GM21717 (cell line): Measurements from ENCODE around the gene FGFR1OP2.

Experiments
- ATAC-seq: cut with Tn5 transposase; IDR thresholded peaks from one replicate; pipeline ENCODE4 v1.9.1; 2021; ENCODE audit warnings: mild to moderate bottlenecking, moderate library complexity; ENCODE audit not compliant: unreplicated experiment

Gene FGFR1OP2

DNA sequence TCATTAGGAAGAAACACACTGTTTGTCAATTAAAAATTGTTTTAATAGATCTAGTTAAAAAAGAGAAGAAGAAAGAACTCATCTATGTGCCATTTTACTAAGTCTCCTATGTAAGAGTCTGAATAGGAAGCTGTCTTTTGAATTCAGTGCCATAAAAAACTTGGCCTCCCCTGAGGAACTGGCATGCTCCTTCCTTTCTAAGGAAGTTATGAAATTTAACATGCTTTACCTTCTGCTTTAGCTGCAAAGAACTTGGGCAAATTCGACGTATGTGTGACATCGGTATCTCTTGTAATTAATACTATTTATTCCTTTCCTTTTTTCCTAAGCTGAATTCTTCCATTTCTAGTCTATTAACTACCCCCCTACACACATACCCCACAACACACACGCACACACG, 63.4 kb downstream of the FGFR1OP2 start:
- ATAC-seq, result no peak

DNA sequence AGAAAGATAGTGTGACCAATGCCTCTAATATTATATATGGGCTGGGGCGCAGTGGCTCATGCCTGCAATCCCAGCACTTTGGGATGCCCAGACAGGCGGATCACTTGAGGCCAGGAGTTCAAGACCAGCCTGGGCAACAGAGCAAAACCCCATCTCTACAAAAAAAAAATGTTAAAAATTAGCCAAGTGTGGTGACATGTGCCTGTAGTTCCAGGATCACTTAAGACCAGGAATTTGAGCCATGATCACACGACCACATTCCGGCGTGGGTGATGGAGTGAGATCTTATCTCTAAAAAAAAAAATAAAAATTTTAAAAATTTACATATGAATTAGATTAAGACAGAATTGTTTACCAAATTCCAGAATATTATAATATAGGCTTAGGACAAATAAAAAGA, 63.9 kb downstream of the FGFR1OP2 start:
- no peak for ATAC-seq

DNA sequence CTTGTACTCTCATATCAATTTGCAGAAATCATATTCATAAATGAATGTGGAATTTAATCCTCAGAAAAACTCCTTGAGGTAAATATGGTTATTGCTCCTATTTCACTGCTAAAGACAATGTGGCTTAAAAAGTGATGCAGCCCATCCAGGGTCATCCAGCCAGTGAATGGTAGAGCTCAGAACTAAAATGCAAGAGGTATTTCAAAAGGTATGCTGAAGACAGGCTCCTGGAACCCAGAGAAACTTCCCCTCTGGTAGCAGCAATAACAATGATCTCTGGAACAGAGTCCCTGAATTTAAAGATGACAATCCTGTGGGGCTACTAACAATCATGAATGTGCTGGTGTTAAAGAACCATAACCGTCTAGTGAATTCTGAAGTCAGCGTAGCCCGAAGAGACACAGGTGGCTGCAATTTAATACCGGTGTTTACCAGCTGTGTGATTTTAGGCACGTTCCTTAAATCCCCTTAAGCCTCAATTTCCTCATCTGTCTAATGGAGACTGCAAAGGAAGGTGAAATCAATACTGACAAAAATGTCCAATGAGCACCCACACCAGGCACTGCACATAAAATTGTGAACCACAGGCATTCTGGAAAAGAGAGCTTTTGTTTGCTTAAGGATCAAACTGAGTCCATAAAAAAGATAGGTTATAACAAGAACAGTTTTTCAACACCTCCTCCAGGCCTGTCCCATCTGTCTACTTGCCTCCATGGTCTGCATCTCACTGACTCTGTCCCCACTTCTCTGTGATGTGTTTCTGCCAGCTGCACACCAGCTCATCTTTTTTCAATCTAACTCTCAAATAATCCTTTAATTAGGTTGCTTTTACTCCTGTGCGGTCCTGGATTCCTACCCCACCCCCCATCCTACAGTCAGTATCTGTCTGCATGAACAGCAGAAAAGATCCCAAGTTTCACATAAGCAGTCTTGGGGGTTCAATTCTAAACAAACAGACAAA, 65.4 kb downstream of the FGFR1OP2 start:
- no peak for ATAC-seq

- ATAC-seq, result no peak
Observed at GRCh38 chr12:27005495-27005894, 67.2 kb downstream of the FGFR1OP2 start.

- ATAC-seq, result no peak
Observed at GRCh38 chr12:27006797-27007467, 68.7 kb downstream of the FGFR1OP2 start.

DNA sequence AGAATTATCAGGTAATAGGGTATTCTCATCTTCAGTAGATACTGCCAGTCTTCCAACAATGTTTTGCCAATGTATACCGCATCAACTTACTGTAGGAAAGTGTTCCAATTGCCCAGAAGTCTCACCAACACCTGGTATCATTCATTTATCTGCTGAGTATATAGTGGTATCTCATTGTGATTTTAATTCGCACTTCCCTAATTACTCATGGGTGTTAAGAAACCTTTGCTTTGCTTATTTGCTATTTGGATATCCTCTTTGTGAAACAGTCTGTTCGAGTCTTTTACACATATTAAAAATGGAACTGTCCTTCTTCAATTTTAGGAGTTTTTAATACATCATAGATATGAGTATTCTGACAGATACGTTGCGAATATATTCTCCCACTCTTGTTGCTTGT, 69.8 kb downstream of the FGFR1OP2 start:
- no peak for ATAC-seq

- ATAC-seq, result no peak
Observed at GRCh38 chr12:27009881-27010301, 71.6 kb downstream of the FGFR1OP2 start.

DNA sequence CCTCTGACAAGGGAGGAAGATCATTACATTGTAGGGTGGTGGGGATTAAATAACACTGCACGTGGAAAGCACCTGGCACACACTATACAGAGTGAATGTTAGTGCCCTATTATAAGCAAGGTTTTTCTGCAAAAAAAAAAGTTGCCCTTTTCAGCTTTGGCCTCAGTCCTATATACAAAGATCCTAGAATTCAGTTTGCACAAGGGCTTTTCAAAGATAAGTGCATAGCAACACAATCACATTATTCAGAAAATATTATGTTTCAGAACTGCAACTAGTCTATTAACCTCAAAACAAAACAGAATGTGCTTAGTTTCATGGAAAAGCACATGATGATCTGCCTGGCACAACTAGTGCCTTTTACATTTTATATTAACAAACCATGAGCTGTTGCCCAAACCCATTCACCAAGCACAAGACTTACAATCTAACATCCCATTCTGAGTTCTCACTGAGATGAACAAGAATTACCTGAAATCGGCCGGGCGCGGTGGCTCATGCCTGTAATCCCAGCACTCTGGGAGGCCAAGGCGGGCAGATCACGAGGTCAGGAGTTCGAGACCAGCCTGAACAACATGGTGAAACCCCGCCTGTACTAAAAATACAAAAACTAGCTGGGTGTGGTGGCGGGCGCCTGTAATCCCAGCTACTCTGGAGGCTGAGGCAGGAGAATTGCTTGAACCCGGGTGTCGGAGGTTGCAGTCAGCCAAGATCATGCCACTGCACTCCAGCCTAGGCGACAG, 74.1 kb downstream of the FGFR1OP2 start:
- no peak for ATAC-seq

DNA sequence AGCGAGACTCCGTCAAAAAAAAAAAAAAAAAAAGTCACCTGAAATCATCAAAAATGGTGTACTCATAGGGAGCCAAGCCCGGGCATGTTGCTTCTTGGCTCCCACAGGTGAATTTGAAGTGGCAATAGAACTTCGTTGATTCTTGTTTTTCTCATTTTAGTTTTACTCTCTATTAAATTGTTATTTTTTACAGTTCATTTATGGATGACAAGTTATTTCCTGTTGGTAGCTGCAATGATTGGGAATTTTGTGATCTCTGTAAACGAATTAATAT, 74.6 kb downstream of the FGFR1OP2 start:
- ATAC-seq, result no peak

GRCh38 chr12:27013611-27014084, 75.4 kb downstream of the FGFR1OP2 start:
- ATAC-seq, result peak; percentile 13

DNA sequence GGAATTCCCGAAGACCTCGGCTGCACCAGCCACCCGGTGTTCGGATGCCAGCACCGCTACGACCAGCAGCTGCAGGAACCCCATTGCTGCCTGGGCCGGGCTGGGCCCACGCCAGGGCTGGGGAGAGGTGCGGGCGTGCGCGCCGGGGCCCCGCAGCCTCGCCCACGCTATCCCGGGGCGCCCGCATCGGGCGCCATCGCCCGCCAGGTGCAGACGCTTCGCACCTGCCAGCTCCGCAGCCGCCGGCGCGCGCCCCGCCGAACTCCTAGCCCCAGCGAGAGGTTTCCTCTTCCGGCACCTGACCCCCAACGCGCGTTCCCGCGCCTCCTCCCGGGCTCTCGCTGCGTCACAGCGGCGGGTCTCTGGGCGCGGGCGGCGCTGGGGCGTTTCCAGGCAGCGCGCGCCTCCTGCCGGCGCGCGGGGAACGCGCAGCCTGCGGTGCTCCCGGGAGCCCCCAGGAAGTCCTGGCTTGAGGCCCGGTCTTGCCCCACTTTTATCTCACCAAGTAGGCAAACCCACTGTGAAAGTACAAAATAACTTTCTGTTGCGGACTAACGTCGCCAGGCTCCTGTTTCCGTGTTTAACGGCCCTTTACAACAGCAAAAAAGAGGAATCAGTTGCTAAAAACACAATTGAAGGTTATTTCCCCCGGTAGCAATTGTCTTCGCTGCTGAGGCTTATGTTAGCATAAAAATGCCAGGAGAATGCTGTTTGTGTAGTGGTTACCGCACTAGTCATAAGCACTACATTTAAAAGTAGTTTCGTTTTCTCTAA, 76.0 kb downstream of the FGFR1OP2 start, which contains the start of gene TM7SF3:
TSS of gene TM7SF3 (minus strand) at position 300 of the 774 bp plus-strand sequence. CDS start at position 84, 216 bp downstream.
- peak; percentile 83 for ATAC-seq

- no peak for ATAC-seq
Observed at GRCh38 chr12:27014859-27015729, 76.8 kb downstream of the FGFR1OP2 start.

- no peak for ATAC-seq
Observed at GRCh38 chr12:27015730-27016076, 77.4 kb downstream of the FGFR1OP2 start.
